CD4-positive, alpha-beta T cell treated with Interleukin-4 for 4 hours (primary cell): Measurements from ENCODE around the gene TXN.
"Not testable (repeated sequence)": the region's sequence is repeated elsewhere in the genome, so short reads cannot be mapped to it uniquely, and the experiment has no call there.

Source experiments
- DNase-seq: peaks from one replicate; pipeline ENCODE4 v3.0.0-alpha.2; 2020

TXN gene

GRCh38 chr9:110257097-110257841, 962 bp upstream of the TXN start:
- DNase-seq: no peak

GRCh38 chr9:110255463-110256379, 586 bp downstream of the TXN start:
- DNase-seq: peak; percentile 20

- DNase-seq: no peak
Measured at GRCh38 chr9:110255034-110255462, 1.3 kb downstream of the TXN start.

GRCh38 chr9:110254500-110254899, 1.8 kb downstream of the TXN start:
- DNase-seq: no peak

GRCh38 chr9:110252509-110253139, 3.7 kb downstream of the TXN start:
- DNase-seq: no peak

- not testable (repeated sequence) for DNase-seq
Measured at GRCh38 chr9:110251770-110252169, 4.5 kb downstream of the TXN start.

- no peak for DNase-seq
Measured at GRCh38 chr9:110251212-110251611, 5.1 kb downstream of the TXN start.

GRCh38 chr9:110249603-110250002, 6.7 kb downstream of the TXN start:
- no peak for DNase-seq

- DNase-seq: no peak
Measured at GRCh38 chr9:110248361-110248760, 7.9 kb downstream of the TXN start.

- no peak for DNase-seq
Measured at GRCh38 chr9:110246214-110246613, 10.1 kb downstream of the TXN start.

GRCh38 chr9:110244616-110245015, 11.7 kb downstream of the TXN start:
- DNase-seq: no peak

GRCh38 chr9:110241858-110242321, 14.4 kb downstream of the TXN start:
- no peak for DNase-seq

GRCh38 chr9:110241260-110241857, 14.9 kb downstream of the TXN start:
- no peak for DNase-seq

GRCh38 chr9:110240198-110240597, 16.1 kb downstream of the TXN start:
- no peak for DNase-seq

GRCh38 chr9:110228321-110228720, 28.0 kb downstream of the TXN start:
- DNase-seq: no peak

GRCh38 chr9:110224583-110224982, 31.7 kb downstream of the TXN start:
- no peak for DNase-seq

GRCh38 chr9:110220809-110221208, 35.5 kb downstream of the TXN start:
- DNase-seq: no peak

- DNase-seq: peak; percentile 57
Measured at GRCh38 chr9:110217656-110218099, 38.6 kb downstream of the TXN start.

- DNase-seq: no peak
Measured at GRCh38 chr9:110214586-110215355, 41.5 kb downstream of the TXN start.

- no peak for DNase-seq
Measured at GRCh38 chr9:110214090-110214489, 42.2 kb downstream of the TXN start.

- no peak for DNase-seq
Measured at GRCh38 chr9:110213413-110214044, 42.8 kb downstream of the TXN start.

- no peak for DNase-seq
Measured at GRCh38 chr9:110208031-110208430, 48.3 kb downstream of the TXN start, which contains the start of gene C9orf152. Gene C9orf152, minus strand, starts transcription at chr9:110208159. Its CDS starts 580 bp downstream, at chr9:110207579.
